Neuronal stem cell (in vitro differentiated cells): ENCODE measurements around the gene PLS1.
A peak's percentile ranks its signal among the peaks of the same experiment; 100 is the strongest.

Source experiments
- DNase-seq: peaks from one replicate; pipeline ENCODE4 v3.0.0-alpha.2; 2013; ENCODE audit warnings: low spot score
- H2AFZ ChIP-seq: one replicate; pipeline ENCODE4 v1.6.1; 2013; ENCODE audit warnings: mild to moderate bottlenecking, low read length, inconsistent platforms
- H2AK5ac ChIP-seq: 2 replicates; pipeline ENCODE4 v1.6.1; 2013; ENCODE audit warnings: low read depth, mild to moderate bottlenecking, inconsistent platforms, low read length, moderate library complexity, mixed read lengths
- H2BK120ac ChIP-seq: 2 replicates; pipeline ENCODE4 v1.6.1; 2013; ENCODE audit warnings: low read depth, mild to moderate bottlenecking, inconsistent platforms, low read length, moderate library complexity, mixed read lengths
- H2BK12ac ChIP-seq: one replicate; pipeline ENCODE4 v1.6.1; 2013; ENCODE audit warnings: low read length, inconsistent platforms
- H2BK15ac ChIP-seq: 2 replicates; pipeline ENCODE4 v1.6.1; 2013; ENCODE audit warnings: mild to moderate bottlenecking, low read length, inconsistent platforms, mixed read lengths
- H2BK5ac ChIP-seq: one replicate; pipeline ENCODE4 v1.6.1; 2013; ENCODE audit warnings: inconsistent platforms, mild to moderate bottlenecking, low read length, moderate library complexity
- H3K14ac ChIP-seq: one replicate; pipeline ENCODE4 v1.6.1; 2013; ENCODE audit warnings: low read length, inconsistent platforms
- H3K18ac ChIP-seq: 2 replicates; pipeline ENCODE4 v1.6.1; 2013; ENCODE audit warnings: low read length, inconsistent platforms
- H3K23ac ChIP-seq: 2 replicates; pipeline ENCODE4 v1.6.1; 2013; ENCODE audit warnings: low read depth, mild to moderate bottlenecking, mixed read lengths, low read length, inconsistent platforms; ENCODE audit not compliant: poor library complexity
- H3K27ac ChIP-seq: replicated peaks from 3 replicates; pipeline ENCODE4 v1.5.1; 2013; ENCODE audit warnings: low read length, inconsistent platforms
- H3K27me3 ChIP-seq, 3 experiments: 2 replicates each; pipeline ENCODE4 v1.6.1; 2013; ENCODE audit warnings: low read length in 3 of 3, mild to moderate bottlenecking in 2 of 3, inconsistent platforms in 1 of 3, low read depth in 1 of 3, mixed read lengths in 1 of 3, moderate library complexity in 1 of 3; ENCODE audit not compliant: control insufficient read depth in 3 of 3, insufficient read depth in 3 of 3
- H3K36me3 ChIP-seq, 2 donors: replicated peaks in 1 of 2; 2 replicates each; pipeline ENCODE4 v1.6.1; 2013; ENCODE audit warnings: low read length in 2 of 2; ENCODE audit not compliant: control insufficient read depth in 2 of 2, insufficient read depth in 2 of 2
- H3K4ac ChIP-seq: 2 replicates; pipeline ENCODE4 v1.6.1; 2013; ENCODE audit warnings: inconsistent platforms, mild to moderate bottlenecking, low read length, moderate library complexity
- H3K4me1 ChIP-seq, 2 donors: 1 replicate in 1 of 2; 2 replicates in 1 of 2; pipeline ENCODE4 v1.6.1; 2013; ENCODE audit warnings: low read length in 2 of 2, low read depth in 1 of 2; ENCODE audit not compliant: control insufficient read depth in 2 of 2, insufficient read depth in 1 of 2
- H3K4me2 ChIP-seq: one replicate; pipeline ENCODE4 v1.6.1; 2013; ENCODE audit warnings: mild to moderate bottlenecking, low read length, inconsistent platforms; ENCODE audit not compliant: insufficient read depth, poor library complexity, severe bottlenecking
- H3K4me3 ChIP-seq, 2 donors: 2 replicates each; pipeline ENCODE4 v1.5.1; 2013; ENCODE audit warnings: low read length in 2 of 2, mild to moderate bottlenecking in 2 of 2, inconsistent platforms in 1 of 2, moderate library complexity in 1 of 2
- H3K79me1 ChIP-seq: one replicate; pipeline ENCODE4 v1.6.1; 2013; ENCODE audit warnings: low read depth, mild to moderate bottlenecking, inconsistent platforms, low read length, moderate library complexity
- H3K9ac ChIP-seq: one replicate; pipeline ENCODE4 v1.6.1; 2013; ENCODE audit warnings: mild to moderate bottlenecking, low read depth, low read length, inconsistent platforms; ENCODE audit not compliant: poor library complexity
- H3K9me3 ChIP-seq, 2 donors: replicated peaks in 1 of 2; 2 replicates each; pipeline versions ENCODE3 to v1.6.1; 2013; ENCODE audit warnings: low read length in 2 of 2, mild to moderate bottlenecking in 2 of 2, inconsistent platforms in 1 of 2, low read depth in 1 of 2, mixed read lengths in 1 of 2, moderate library complexity in 1 of 2; ENCODE audit not compliant: control insufficient read depth in 2 of 2, insufficient read depth in 1 of 2
- H4K8ac ChIP-seq: one replicate; pipeline ENCODE4 v1.6.1; 2013; ENCODE audit warnings: low read depth, mild to moderate bottlenecking, inconsistent platforms, low read length, moderate library complexity
- H4K91ac ChIP-seq: one replicate; pipeline ENCODE4 v1.6.1; 2013; ENCODE audit warnings: low read length, low read depth, mild to moderate bottlenecking, inconsistent platforms; ENCODE audit not compliant: poor library complexity
- WGBS, 2 donors: extraction: QIAGEN DNeasy Blood & Tissue Kit; methylation state at CpG; one replicate each; pipeline ENCODE4 v1.1.7; 2013; ENCODE audit warnings: missing lambda C conversion rate in 2 of 2, mixed read lengths in 1 of 2; ENCODE audit not compliant: insufficient read length in 2 of 2, insufficient replicate concordance in 1 of 2; ENCODE audit errors: extremely low coverage in 2 of 2; 5-methylcytosine and 5-hydroxymethylcytosine counted together

Gene PLS1

GRCh38 chr3:142725357-142725739 is 129.2 kb downstream of the PLS1 start:
- Histone ChIP-seq H3K9ac (no peak overlapping the region), H3K27me3 (no peaks in the 10 kb centered on the region), H3K4me3 (peak overlapping the region; percentile 85 to 92), H2AK5ac (no peak overlapping the region), H3K36me3 (peaks cover 0 to 5% of the 10 kb centered on the region in 2 donors), H4K8ac (no peak overlapping the region), H3K79me1 (no peaks in the 10 kb centered on the region), H3K4me1 (peaks cover 0 to 3% of the 10 kb centered on the region in 2 donors), H3K4ac (no peak overlapping the region), H3K27ac (no peak overlapping the region), H2BK15ac (no peak overlapping the region), H4K91ac (no peak overlapping the region), H2BK120ac (no peak overlapping the region), H2AFZ (peak overlapping the region; percentile 95), H3K18ac (no peak overlapping the region), H3K23ac (no peak overlapping the region), H3K9me3 (no peaks in the 10 kb centered on the region), H3K14ac (no peak overlapping the region), H2BK5ac (no peak overlapping the region), H3K4me2 (peak overlapping the region; percentile 76), H2BK12ac (no peak overlapping the region)
- no peak for DNase-seq
- WGBS, 2 donors = no CpG with 5 or more reads among the region's 5 CpGs

DNA sequence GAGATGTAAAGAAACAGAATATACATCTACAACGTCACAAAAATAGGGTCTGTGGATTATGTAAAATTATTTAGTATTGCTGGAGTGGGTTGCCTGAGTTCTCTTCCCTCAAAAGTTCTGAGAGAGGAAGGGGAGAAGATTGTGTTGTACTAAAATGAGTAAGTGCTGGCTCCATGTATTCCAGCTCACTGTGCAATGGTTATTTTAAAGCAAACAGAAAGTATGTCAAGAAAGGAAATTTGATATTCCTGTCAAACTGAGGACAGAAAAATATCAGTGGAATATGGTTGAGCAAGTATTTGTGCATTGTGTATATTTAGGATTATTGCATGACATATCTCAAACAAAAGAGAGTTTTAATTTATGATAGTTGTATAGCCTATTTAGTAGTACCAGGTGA is 129.8 kb downstream of the PLS1 start:
- Histone ChIP-seq H4K8ac (no peak overlapping the region), H3K4me2 (no peak overlapping the region), H3K4me1 (peaks cover 0 to 3% of the 10 kb centered on the region in 2 donors), H3K9me3 (peaks cover 0 to 4% of the 10 kb centered on the region in 2 donors), H3K9ac (no peak overlapping the region), H2AK5ac (no peak overlapping the region), H4K91ac (no peak overlapping the region), H3K79me1 (no peaks in the 10 kb centered on the region), H2BK12ac (no peak overlapping the region), H2BK5ac (no peak overlapping the region), H3K18ac (no peak overlapping the region), H3K27ac (no peak overlapping the region), H2BK15ac (no peak overlapping the region), H3K4ac (no peak overlapping the region), H3K14ac (no peak overlapping the region), H2AFZ (no peak overlapping the region), H3K27me3 (no peaks in the 10 kb centered on the region), H2BK120ac (no peak overlapping the region), H3K4me3 (peak overlapping the region in 1 of 2 donors; percentile 92), H3K36me3 (peaks cover 0 to 7% of the 10 kb centered on the region in 2 donors), H3K23ac (no peak overlapping the region)
- no peak for DNase-seq
- no CpG with 5 or more reads among the region's 1 CpG for WGBS, 2 donors

- Histone ChIP-seq H3K27ac (no peak overlapping the region), H3K4me3 (no peak overlapping the region), H2AK5ac (no peak overlapping the region), H2AFZ (no peak overlapping the region), H2BK120ac (no peak overlapping the region), H4K8ac (no peak overlapping the region), H2BK12ac (no peak overlapping the region), H3K4ac (no peak overlapping the region), H3K23ac (no peak overlapping the region), H3K9me3 (peaks cover 0 to 5% of the 10 kb centered on the region in 2 donors), H3K9ac (no peak overlapping the region), H3K18ac (no peak overlapping the region), H3K27me3 (no peaks in the 10 kb centered on the region), H4K91ac (no peak overlapping the region), H2BK5ac (no peak overlapping the region), H3K79me1 (no peaks in the 10 kb centered on the region), H3K4me1 (peaks cover 1 to 3% of the 10 kb centered on the region in 2 donors), H2BK15ac (no peak overlapping the region), H3K14ac (no peak overlapping the region), H3K4me2 (no peak overlapping the region), H3K36me3 (peaks cover 0 to 8% of the 10 kb centered on the region in 2 donors)
- WGBS, 2 donors = no CpG with 5 or more reads among the region's 3 CpGs
- no peak for DNase-seq
Measured at GRCh38 chr3:142732066-142732465, 135.9 kb downstream of the PLS1 start.

GRCh38 chr3:142734834-142735233 is 138.6 kb downstream of the PLS1 start:
- no peak overlapping the region for H3K27ac ChIP-seq
- no CpG with 5 or more reads among the region's 2 CpGs for WGBS, 2 donors
- H3K18ac ChIP-seq = no peak overlapping the region
- H3K23ac ChIP-seq = no peak overlapping the region
- H3K4me1 ChIP-seq = peaks cover 1 to 3% of the 10 kb centered on the region in 2 donors
- no peak overlapping the region for H4K8ac ChIP-seq
- H3K4ac ChIP-seq = no peak overlapping the region
- no peaks in the 10 kb centered on the region for H3K79me1 ChIP-seq
- no peak overlapping the region for H3K9ac ChIP-seq
- H3K27me3 ChIP-seq = no peaks in the 10 kb centered on the region
- no peak overlapping the region for H4K91ac ChIP-seq
- no peak overlapping the region for H3K14ac ChIP-seq
- no peak for DNase-seq
- H2BK5ac ChIP-seq = no peak overlapping the region
- H2AFZ ChIP-seq = no peak overlapping the region
- no peak overlapping the region for H2BK15ac ChIP-seq
- no peak overlapping the region for H3K4me3 ChIP-seq
- peaks cover 0 to 5% of the 10 kb centered on the region in 2 donors for H3K9me3 ChIP-seq
- H2AK5ac ChIP-seq = no peak overlapping the region
- H2BK120ac ChIP-seq = no peak overlapping the region
- H3K4me2 ChIP-seq = no peak overlapping the region
- no peak overlapping the region for H2BK12ac ChIP-seq
- H3K36me3 ChIP-seq = peaks cover 0 to 3% of the 10 kb centered on the region in 2 donors
